HepG2 (cell line): ENCODE data around the gene TIFAB. TPM values are rescaled to one million over a fixed set of nuclear protein-coding genes. Genes with fewer than 3 reads are reported as not detected.

Source experiments
- BHLHE40 ChIP-seq: IDR thresholded peaks from 2 replicates; pipeline ENCODE4 v1.6.1; 2011; ENCODE audit warnings: low read length, improper control_type of control experiment
- DDIT3 ChIP-seq: sonication (generic); formaldehyde crosslinking; IDR thresholded peaks from 2 replicates; pipeline ENCODE4 v1.4.0; 2020; ENCODE audit warnings: mild to moderate bottlenecking, missing genetic modification reagents
- EP300 ChIP-seq, 3 experiments: sonication (generic) in 1 of 3; formaldehyde crosslinking in 1 of 3; IDR thresholded peaks; 2 replicates each; pipeline versions ENCODE4 v1.5.1 to v1.6.1; 2011 to 2020; ENCODE audit warnings: low read depth in 2 of 3, low read length in 2 of 3, borderline replicate concordance in 1 of 3, improper control_type of control experiment in 1 of 3, mild to moderate bottlenecking in 1 of 3, missing genetic modification reagents in 1 of 3, moderate library complexity in 1 of 3
- MED1 ChIP-seq: sonication (generic); formaldehyde crosslinking; IDR thresholded peaks from 2 replicates; pipeline ENCODE4 v1.4.0; 2020; ENCODE audit warnings: missing genetic modification reagents
- MXD4 ChIP-seq: IDR thresholded peaks from 2 replicates; pipeline ENCODE4 v1.6.1; 2016; ENCODE audit warnings: mild to moderate bottlenecking, missing biosample characterization, missing genetic modification reagents
- NFIC ChIP-seq: IDR thresholded peaks from 2 replicates; pipeline ENCODE4 v1.6.1; 2012; ENCODE audit warnings: mild to moderate bottlenecking, low read length, inconsistent platforms
- NFRKB ChIP-seq: fragments of 450-650 bp; IDR thresholded peaks from 2 replicates; pipeline ENCODE4 v1.6.1; 2017
- PAX8 ChIP-seq: sonication (generic); formaldehyde crosslinking; IDR thresholded peaks from 2 replicates; pipeline ENCODE4 v1.8.0; 2022; ENCODE audit warnings: mild to moderate bottlenecking, missing genetic modification reagents, borderline replicate concordance
- RBM22 ChIP-seq: fragments of 200-400 bp; formaldehyde crosslinking; optimal IDR thresholded peaks from 2 replicates; pipeline ENCODE3; 2017; ENCODE audit warnings: mild to moderate bottlenecking, low read length, moderate library complexity
- SIX4 ChIP-seq: sonication (generic); formaldehyde crosslinking; IDR thresholded peaks from 2 replicates; pipeline ENCODE4 v1.4.0; 2020; ENCODE audit warnings: missing genetic modification reagents
- TP53 ChIP-seq: sonication (generic); formaldehyde crosslinking; conservative IDR thresholded peaks from 2 replicates; pipeline ENCODE4 v1.4.0; 2020; ENCODE audit warnings: missing genetic modification reagents
- ZBTB46 ChIP-seq: sonication (generic); formaldehyde crosslinking; IDR thresholded peaks from 2 replicates; pipeline ENCODE4 v1.4.0; 2020; ENCODE audit warnings: mild to moderate bottlenecking, missing genetic modification reagents, borderline replicate concordance
- ZC3H13 ChIP-seq: sonication (generic); formaldehyde crosslinking; IDR thresholded peaks from 2 replicates; pipeline ENCODE4 v1.8.1; 2023; ENCODE audit warnings: mild to moderate bottlenecking, missing genetic modification reagents, moderate library complexity
- ZFP37 ChIP-seq: sonication (generic); formaldehyde crosslinking; IDR thresholded peaks from 2 replicates; pipeline ENCODE4 v1.4.0; 2020; ENCODE audit warnings: missing genetic modification reagents, borderline replicate concordance
- ZNF138 ChIP-seq: sonication (generic); formaldehyde crosslinking; IDR thresholded peaks from 2 replicates; pipeline ENCODE4 v1.5.0; 2020; ENCODE audit warnings: mild to moderate bottlenecking, low read depth, missing genetic modification reagents
- ZNF142 ChIP-seq: sonication (generic); formaldehyde crosslinking; IDR thresholded peaks from 2 replicates; pipeline ENCODE4 v1.4.0; 2020; ENCODE audit warnings: missing genetic modification reagents
- ZNF232 ChIP-seq: sonication (generic); formaldehyde crosslinking; IDR thresholded peaks from 2 replicates; pipeline ENCODE4 v1.4.0; 2020; ENCODE audit warnings: missing genetic modification reagents, borderline replicate concordance
- ZNF234 ChIP-seq: sonication (generic); formaldehyde crosslinking; conservative IDR thresholded peaks from 2 replicates; pipeline ENCODE4 v1.5.1; 2020; ENCODE audit warnings: mild to moderate bottlenecking, missing genetic modification reagents
- ZNF251 ChIP-seq: sonication (generic); formaldehyde crosslinking; IDR thresholded peaks from 2 replicates; pipeline ENCODE4 v1.9.0; 2021; ENCODE audit warnings: mild to moderate bottlenecking, missing genetic modification reagents
- polyA plus RNA-seq, 8 experiments: library from polyadenylated mRNA; depleted of rRNA in 3 of 8; stranded (reverse) in 7 of 8; unstranded in 1 of 8; fragments of >200 nt; fragmentation: Illumina TruSeq in 4 of 8; extraction: Trizol in 4 of 8; gene quantifications; 2 replicates each; pipeline versions ENCODE4 v1.2.1 to v1.2.3, GENCODE V29; 2011 to 2016; ENCODE audit warnings: low read depth in 4 of 8, missing spikeins in 1 of 8, mixed read lengths in 1 of 8; ENCODE audit not compliant: insufficient read depth in 1 of 8
- total RNA-seq, 5 experiments: library from RNA; depleted of rRNA; stranded (reverse); fragments of >200 nt; fragmentation: Illumina TruSeq; extraction: Trizol; gene quantifications; 2 replicates each; pipeline ENCODE4 v1.2.3, GENCODE V29; 2016; ENCODE audit warnings: low read depth in 1 of 5
- TF ChIP-seq, protein P1 (sequence below): IDR thresholded peaks from 2 replicates; pipeline ENCODE4 v1.6.1; 2016; ENCODE audit warnings: control low read depth

TIFAB gene
- total and polyA plus RNA-seq, 2 of the 13 experiments (the other 11 are each of a cell fraction or from before 2014, with no cell fraction given) = not detected

- TF ChIP-seq MXD4 (CRISPR knock-in tag) = peak; percentile 53; the same call in 1 of the 2 replicates
- 0 out of 2 replicates have a peak, but pooled peaks have one; percentile 38 for TF ChIP-seq TP53 (CRISPR knock-in tag)
- TF ChIP-seq ZFP37 (CRISPR knock-in tag) = no peak
- TF ChIP-seq ZC3H13 (CRISPR knock-in tag) = 0 out of 2 replicates have a peak, but pooled peaks have one; percentile 23
- no peak for TF ChIP-seq ZNF251 (CRISPR knock-in tag)
- TF ChIP-seq PAX8 (CRISPR knock-in tag) = no peak
- TF ChIP-seq DDIT3 (CRISPR knock-in tag) = no peak
- peak; percentile 87 for TF ChIP-seq BHLHE40
- no peak for TF ChIP-seq ZBTB46 (CRISPR knock-in tag)
- TF ChIP-seq NFIC = no peak
- TF ChIP-seq ZNF142 (CRISPR knock-in tag) = peak; percentile 95
- peak; percentile 66 for TF ChIP-seq MED1 (CRISPR knock-in tag)
- peak; percentile 60 for TF ChIP-seq ZNF232
- 0 out of 2 replicates have a peak, but pooled peaks have one; percentile 72 for TF ChIP-seq ZNF138 (CRISPR knock-in tag)
- no peak for TF ChIP-seq NFRKB
- peak; percentile 30 to 47; a peak in 2 of 4 replicates for TF ChIP-seq EP300 (IDR thresholded peaks at IDR 0.05; ENCODE audit: low read depth in 2 of 2, low read length in 2 of 2)
- TF ChIP-seq EP300 (CRISPR knock-in tag; IDR thresholded peaks at IDR 0.05; ENCODE audit: borderline replicate concordance) = 0 out of 2 replicates have a peak, but pooled peaks have one; percentile 33
- peak; percentile 32 for TF ChIP-seq RBM22
- TF ChIP-seq ZNF234 (CRISPR knock-in tag) = no peak
- peak; percentile 36; the same call in 1 of the 2 replicates for TF ChIP-seq SIX4 (CRISPR knock-in tag)
- TF ChIP-seq, protein P1, sequence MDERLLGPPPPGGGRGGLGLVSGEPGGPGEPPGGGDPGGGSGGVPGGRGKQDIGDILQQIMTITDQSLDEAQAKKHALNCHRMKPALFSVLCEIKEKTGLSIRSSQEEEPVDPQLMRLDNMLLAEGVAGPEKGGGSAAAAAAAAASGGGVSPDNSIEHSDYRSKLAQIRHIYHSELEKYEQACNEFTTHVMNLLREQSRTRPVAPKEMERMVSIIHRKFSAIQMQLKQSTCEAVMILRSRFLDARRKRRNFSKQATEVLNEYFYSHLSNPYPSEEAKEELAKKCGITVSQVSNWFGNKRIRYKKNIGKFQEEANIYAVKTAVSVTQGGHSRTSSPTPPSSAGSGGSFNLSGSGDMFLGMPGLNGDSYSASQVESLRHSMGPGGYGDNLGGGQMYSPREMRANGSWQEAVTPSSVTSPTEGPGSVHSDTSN (CRISPR knock-in tag) = no peak
Measured at GRCh38 chr5:135398855-135399793, 53.0 kb downstream of the TIFAB start, which contains the start of gene MACROH2A1 (continued).
